MM.1S (cell line): ENCODE results near the gene KCNMB2.

Experiments used
- DNase-seq: peaks from one replicate; pipeline ENCODE4 v3.0.0-alpha.2; 2015
- H2AFZ ChIP-seq: fragments of 300-600 bp; sonication (generic); 2 replicates; pipeline ENCODE4 v1.6.0; 2016; ENCODE audit warnings: antibody characterized with exemption, low read length
- H3F3A ChIP-seq: fragments of 300-600 bp; sonication (generic); 2 replicates; pipeline ENCODE4 v1.6.1; 2016; ENCODE audit warnings: mild to moderate bottlenecking, antibody characterized with exemption, low read length, moderate library complexity, mixed read lengths; ENCODE audit not compliant: insufficient read depth
- H3K27ac ChIP-seq: fragments of 300-600 bp; sonication (generic); 2 replicates; pipeline ENCODE4 v1.5.1; 2016; ENCODE audit warnings: mild to moderate bottlenecking, low read length
- H3K27me3 ChIP-seq: fragments of 300-600 bp; sonication (generic); replicated peaks from 2 replicates; pipeline ENCODE4 v1.6.0; 2016; ENCODE audit warnings: low read length; ENCODE audit not compliant: insufficient read depth
- H3K36me3 ChIP-seq: fragments of 300-600 bp; sonication (generic); replicated peaks from 2 replicates; pipeline ENCODE4 v1.6.1; 2016; ENCODE audit warnings: mild to moderate bottlenecking, low read length, mixed read lengths; ENCODE audit not compliant: insufficient read depth
- H3K4me1 ChIP-seq: fragments of 300-600 bp; sonication (generic); 2 replicates; pipeline ENCODE4 v1.6.1; 2016; ENCODE audit warnings: low read length, mixed read lengths
- H3K4me2 ChIP-seq: fragments of 300-600 bp; sonication (generic); 2 replicates; pipeline ENCODE4 v1.6.0; 2016; ENCODE audit warnings: low read depth, low read length
- H3K4me3 ChIP-seq: fragments of 300-600 bp; sonication (generic); 2 replicates; pipeline ENCODE4 v1.5.1; 2016; ENCODE audit warnings: low read length, mixed read lengths
- H3K79me2 ChIP-seq: fragments of 300-600 bp; sonication (generic); 2 replicates; pipeline ENCODE4 v1.6.1; 2016; ENCODE audit warnings: mixed run types, low read length, mixed read lengths
- H3K9ac ChIP-seq: fragments of 300-600 bp; sonication (generic); 2 replicates; pipeline ENCODE4 v1.6.1; 2016; ENCODE audit warnings: low read length, mixed read lengths
- H3K9me2 ChIP-seq: fragments of 300-600 bp; sonication (generic); replicated peaks from 2 replicates; pipeline ENCODE4 v1.6.1; 2016; ENCODE audit warnings: mild to moderate bottlenecking, low read length, mixed read lengths; ENCODE audit not compliant: insufficient read depth
- H3K9me3 ChIP-seq: fragments of 300-600 bp; sonication (generic); replicated peaks from 2 replicates; pipeline ENCODE4 v1.6.1; 2016; ENCODE audit warnings: mild to moderate bottlenecking, low read length, mixed read lengths; ENCODE audit not compliant: insufficient read depth
- H4K20me1 ChIP-seq: fragments of 300-600 bp; sonication (generic); 2 replicates; pipeline ENCODE4 v1.6.1; 2016; ENCODE audit warnings: mild to moderate bottlenecking, low read length, moderate library complexity, mixed read lengths; ENCODE audit not compliant: insufficient read depth
- EZH2 ChIP-seq: fragments of 300-600 bp; sonication (generic); optimal IDR thresholded peaks from 2 replicates; pipeline ENCODE3; 2017; ENCODE audit warnings: low read depth, mild to moderate bottlenecking, antibody characterized with exemption, low read length, mixed read lengths
- EZH2phosphoT487 ChIP-seq: fragments of 300-600 bp; sonication (generic); IDR thresholded peaks from 2 replicates; pipeline ENCODE4 v1.6.1; 2018; ENCODE audit warnings: antibody characterized with exemption, low read length
- TF ChIP-seq, protein P1 (sequence below): fragments of 300-600 bp; sonication (generic); IDR thresholded peaks from 2 replicates; pipeline ENCODE4 v1.5.1; 2016; ENCODE audit warnings: antibody characterized with exemption, low read length, mixed read lengths

KCNMB2 gene

DNA sequence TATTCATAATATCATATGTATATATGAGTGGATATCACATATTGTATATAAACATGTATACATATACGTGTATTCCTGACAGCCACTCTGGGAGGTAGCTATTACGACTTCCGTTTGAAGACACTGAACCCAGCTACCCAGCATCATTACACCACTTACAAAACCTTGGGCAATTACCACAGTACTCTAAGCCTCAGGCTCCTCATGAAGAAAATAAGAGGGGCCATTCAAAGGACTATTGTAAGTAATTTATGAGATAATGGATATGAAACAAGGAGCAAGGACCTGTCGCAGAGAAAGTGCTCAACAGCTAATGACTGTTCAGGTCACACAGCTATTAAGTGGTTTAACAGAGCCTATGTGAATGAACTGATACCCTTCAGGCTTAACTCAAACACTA is 52.4 kb downstream of the KCNMB2 start:
- Histone ChIP-seq H3K79me2 (no peaks in the 10 kb centered on the region), H3K4me2 (no peak overlapping the region), H3K27ac (no peak overlapping the region), H3K9me3 (no peaks in the 10 kb centered on the region), H3K4me1 (no peaks in the 10 kb centered on the region), H2AFZ (no peak overlapping the region), H3K36me3 (no peaks in the 10 kb centered on the region), H3K9ac (no peak overlapping the region), H3F3A (no peaks in the 10 kb centered on the region), H3K4me3 (no peak overlapping the region), H3K9me2 (no peaks in the 10 kb centered on the region), H3K27me3 (no peaks in the 10 kb centered on the region), H4K20me1 (no peaks in the 10 kb centered on the region)
- TF ChIP-seq EZH2 (no peak), EZH2phosphoT487 (no peak)
- TF ChIP-seq, protein P1, sequence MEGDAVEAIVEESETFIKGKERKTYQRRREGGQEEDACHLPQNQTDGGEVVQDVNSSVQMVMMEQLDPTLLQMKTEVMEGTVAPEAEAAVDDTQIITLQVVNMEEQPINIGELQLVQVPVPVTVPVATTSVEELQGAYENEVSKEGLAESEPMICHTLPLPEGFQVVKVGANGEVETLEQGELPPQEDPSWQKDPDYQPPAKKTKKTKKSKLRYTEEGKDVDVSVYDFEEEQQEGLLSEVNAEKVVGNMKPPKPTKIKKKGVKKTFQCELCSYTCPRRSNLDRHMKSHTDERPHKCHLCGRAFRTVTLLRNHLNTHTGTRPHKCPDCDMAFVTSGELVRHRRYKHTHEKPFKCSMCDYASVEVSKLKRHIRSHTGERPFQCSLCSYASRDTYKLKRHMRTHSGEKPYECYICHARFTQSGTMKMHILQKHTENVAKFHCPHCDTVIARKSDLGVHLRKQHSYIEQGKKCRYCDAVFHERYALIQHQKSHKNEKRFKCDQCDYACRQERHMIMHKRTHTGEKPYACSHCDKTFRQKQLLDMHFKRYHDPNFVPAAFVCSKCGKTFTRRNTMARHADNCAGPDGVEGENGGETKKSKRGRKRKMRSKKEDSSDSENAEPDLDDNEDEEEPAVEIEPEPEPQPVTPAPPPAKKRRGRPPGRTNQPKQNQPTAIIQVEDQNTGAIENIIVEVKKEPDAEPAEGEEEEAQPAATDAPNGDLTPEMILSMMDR: no peak
- peak; percentile 1 for DNase-seq

- Histone ChIP-seq H3K9me3 (no peaks in the 10 kb centered on the region), H3F3A (no peaks in the 10 kb centered on the region), H3K36me3 (no peaks in the 10 kb centered on the region), H3K9ac (no peak overlapping the region), H4K20me1 (no peaks in the 10 kb centered on the region), H3K4me1 (no peaks in the 10 kb centered on the region), H2AFZ (no peak overlapping the region), H3K27me3 (no peaks in the 10 kb centered on the region), H3K9me2 (no peaks in the 10 kb centered on the region), H3K79me2 (no peaks in the 10 kb centered on the region), H3K27ac (no peak overlapping the region), H3K4me2 (no peak overlapping the region), H3K4me3 (no peak overlapping the region)
- peak; percentile 2 for DNase-seq
- TF ChIP-seq, protein P1: no peak
- no peak for TF ChIP-seq EZH2
- TF ChIP-seq EZH2phosphoT487: no peak
Observed at GRCh38 chr3:178593786-178594185, 57.5 kb downstream of the KCNMB2 start.

DNA sequence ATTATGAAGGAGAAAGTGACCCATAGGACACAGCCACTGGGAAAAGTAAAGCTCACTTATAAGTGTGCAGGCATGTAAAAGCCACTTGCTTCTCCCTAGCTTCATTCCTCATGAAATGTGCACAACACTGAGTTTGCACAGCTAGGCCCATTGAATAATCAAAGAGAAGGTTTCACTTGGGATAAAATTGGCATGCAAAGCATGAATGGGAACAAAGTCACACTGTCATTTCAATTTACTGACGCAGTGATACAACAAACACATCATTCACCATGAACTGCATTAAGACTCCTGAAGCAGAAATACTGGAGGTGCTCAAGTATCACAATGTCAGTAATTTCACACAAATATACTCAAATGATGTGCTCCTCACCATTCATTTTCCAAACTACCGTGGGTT is 61.1 kb downstream of the KCNMB2 start:
- Histone ChIP-seq H3K9me2 (no peaks in the 10 kb centered on the region), H3K36me3 (no peaks in the 10 kb centered on the region), H3K9ac (no peak overlapping the region), H3K4me2 (no peak overlapping the region), H3K79me2 (no peaks in the 10 kb centered on the region), H3K27me3 (no peaks in the 10 kb centered on the region), H3K4me1 (no peaks in the 10 kb centered on the region), H2AFZ (no peak overlapping the region), H3F3A (no peaks in the 10 kb centered on the region), H3K27ac (no peak overlapping the region), H4K20me1 (no peaks in the 10 kb centered on the region), H3K4me3 (no peak overlapping the region), H3K9me3 (no peaks in the 10 kb centered on the region)
- peak; percentile 4 for DNase-seq
- TF ChIP-seq EZH2 (no peak), EZH2phosphoT487 (no peak)
- TF ChIP-seq, protein P1: no peak
